Measurements from ENCODE around the gene OR8I2. TPM values are rescaled to one million over a fixed set of nuclear protein-coding genes. Genes with fewer than 3 reads are reported as not detected.
"Not testable (repeated sequence)": the region's sequence is repeated elsewhere in the genome, so short reads cannot be mapped to it uniquely, and the experiment has no call there.

Gene OR8I2
- total RNA-seq, result not detected

DNA sequence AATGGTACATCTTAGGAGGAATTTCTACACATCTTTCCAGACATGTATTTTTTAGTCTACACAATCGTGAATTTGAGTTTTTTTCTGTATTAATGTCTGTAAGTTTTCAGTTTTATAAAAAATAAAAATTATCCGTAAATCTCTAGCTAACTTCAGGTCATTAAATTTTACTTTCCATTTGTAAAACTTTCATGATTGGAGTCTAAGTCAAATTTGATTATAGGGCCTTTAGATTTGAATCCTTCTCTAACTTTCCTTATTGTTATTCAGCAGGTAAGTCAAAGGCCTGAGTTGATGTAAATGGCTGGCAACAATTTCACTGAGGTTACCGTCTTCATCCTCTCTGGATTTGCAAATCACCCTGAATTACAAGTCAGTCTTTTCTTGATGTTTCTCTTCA lies at the start of gene OR8I2:
TSS of gene OR8I2 (plus strand) at position 301 of the 400 bp plus-strand sequence. CDS start at position 301, 0 bp downstream.
- H3K4me3 ChIP-seq (ENCODE audit: low read depth, poor library complexity, severe bottlenecking), result no peak within 1 kb of the TSS
- no peak for TF ChIP-seq POLR2A (IDR thresholded peaks at IDR 0.05)
- TF ChIP-seq, protein P1, sequence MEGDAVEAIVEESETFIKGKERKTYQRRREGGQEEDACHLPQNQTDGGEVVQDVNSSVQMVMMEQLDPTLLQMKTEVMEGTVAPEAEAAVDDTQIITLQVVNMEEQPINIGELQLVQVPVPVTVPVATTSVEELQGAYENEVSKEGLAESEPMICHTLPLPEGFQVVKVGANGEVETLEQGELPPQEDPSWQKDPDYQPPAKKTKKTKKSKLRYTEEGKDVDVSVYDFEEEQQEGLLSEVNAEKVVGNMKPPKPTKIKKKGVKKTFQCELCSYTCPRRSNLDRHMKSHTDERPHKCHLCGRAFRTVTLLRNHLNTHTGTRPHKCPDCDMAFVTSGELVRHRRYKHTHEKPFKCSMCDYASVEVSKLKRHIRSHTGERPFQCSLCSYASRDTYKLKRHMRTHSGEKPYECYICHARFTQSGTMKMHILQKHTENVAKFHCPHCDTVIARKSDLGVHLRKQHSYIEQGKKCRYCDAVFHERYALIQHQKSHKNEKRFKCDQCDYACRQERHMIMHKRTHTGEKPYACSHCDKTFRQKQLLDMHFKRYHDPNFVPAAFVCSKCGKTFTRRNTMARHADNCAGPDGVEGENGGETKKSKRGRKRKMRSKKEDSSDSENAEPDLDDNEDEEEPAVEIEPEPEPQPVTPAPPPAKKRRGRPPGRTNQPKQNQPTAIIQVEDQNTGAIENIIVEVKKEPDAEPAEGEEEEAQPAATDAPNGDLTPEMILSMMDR (IDR thresholded peaks at IDR 0.05), result no peak
- WGBS, 2 donors, result 60 to 68% methylated on average over 3 of the region's 3 CpGs
- intact Hi-C loops (cut with DNase I; ENCODE audit: low total_unique reads), result no loop called here
- DNase-seq (ENCODE audit: low spot score in 2 of 2), result no peak

GRCh38 chr11:56045538-56045937 lies 47.6 kb upstream of the OR8I2 start:
- DNase-seq (ENCODE audit: low spot score in 2 of 2), result no peak
- intact Hi-C loops (cut with DNase I; ENCODE audit: low total_unique reads), result no loop called here
- no peak overlapping the region for H3K4me3 ChIP-seq (ENCODE audit: low read depth, poor library complexity, severe bottlenecking)
- 62 to 67% methylated on average over 1 of the region's 1 CpG for WGBS, 2 donors
- no peak for TF ChIP-seq POLR2A (IDR thresholded peaks at IDR 0.05)
- TF ChIP-seq, protein P1 (IDR thresholded peaks at IDR 0.05), result no peak

GRCh38 chr11:56048480-56048879 lies 44.6 kb upstream of the OR8I2 start:
- intact Hi-C loops (cut with DNase I; ENCODE audit: low total_unique reads), result no loop called here
- no peak overlapping the region for H3K4me3 ChIP-seq (ENCODE audit: low read depth, poor library complexity, severe bottlenecking)
- TF ChIP-seq, protein P1 (IDR thresholded peaks at IDR 0.05), result no peak
- TF ChIP-seq POLR2A (IDR thresholded peaks at IDR 0.05), result no peak
- DNase-seq (ENCODE audit: low spot score in 2 of 2), result no peak
- 65% methylated on average over 4 of the region's 4 CpGs for WGBS, 2 donors

DNA sequence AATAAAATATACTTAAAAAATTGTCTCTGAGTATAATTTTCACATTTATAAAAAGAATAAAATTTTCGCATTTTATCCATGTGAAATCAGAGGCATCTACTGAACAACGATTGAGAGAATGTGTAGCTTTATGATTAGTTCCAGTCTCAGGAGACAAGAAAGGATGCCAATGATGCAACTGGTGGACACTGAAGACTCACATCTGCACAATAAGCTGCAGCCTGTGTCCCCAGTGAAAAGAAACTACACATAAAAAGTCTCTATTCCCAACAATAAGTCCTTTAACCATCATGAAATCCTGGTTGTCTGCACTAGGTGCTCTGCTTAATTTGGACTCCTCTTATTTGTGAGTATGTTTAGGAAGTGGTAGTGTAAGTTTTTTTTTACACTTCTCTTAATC lies 43.6 kb upstream of the OR8I2 start:
- no peak for TF ChIP-seq POLR2A (IDR thresholded peaks at IDR 0.05)
- TF ChIP-seq, protein P1 (IDR thresholded peaks at IDR 0.05), result no peak
- WGBS, 2 donors, result 77 to 81% methylated on average over 2 of the region's 2 CpGs
- H3K4me3 ChIP-seq (ENCODE audit: low read depth, poor library complexity, severe bottlenecking), result no peak overlapping the region
- no peak for DNase-seq (ENCODE audit: low spot score in 2 of 2)
- intact Hi-C loops (cut with DNase I; ENCODE audit: low total_unique reads), result no loop called here

DNA sequence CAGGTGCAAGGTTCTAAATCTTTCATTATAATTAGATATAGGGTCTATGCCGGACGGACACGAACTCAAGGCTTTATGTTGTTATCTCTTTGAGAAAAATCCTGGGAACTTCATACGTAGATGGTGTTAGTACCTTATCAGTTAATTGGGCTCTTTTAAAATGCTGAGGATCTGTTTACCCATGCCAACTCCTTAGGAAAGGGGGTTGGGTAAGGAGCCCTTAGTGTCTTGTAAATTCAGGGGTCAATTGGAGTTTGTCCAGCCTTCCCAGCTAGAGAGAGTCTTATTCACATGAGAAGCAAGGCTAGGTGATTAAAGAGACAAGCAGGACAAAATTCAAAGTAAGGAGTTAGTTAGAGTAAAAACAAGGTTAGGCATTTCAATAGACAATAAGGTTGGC lies 36.7 kb upstream of the OR8I2 start:
- WGBS, 2 donors, result 42 to 49% methylated on average over 4 of the region's 4 CpGs
- intact Hi-C loops (cut with DNase I; ENCODE audit: low total_unique reads); H3K4me3 ChIP-seq (ENCODE audit: low read depth, poor library complexity, severe bottlenecking); DNase-seq (ENCODE audit: low spot score in 2 of 2): not testable (repeated sequence)

DNA sequence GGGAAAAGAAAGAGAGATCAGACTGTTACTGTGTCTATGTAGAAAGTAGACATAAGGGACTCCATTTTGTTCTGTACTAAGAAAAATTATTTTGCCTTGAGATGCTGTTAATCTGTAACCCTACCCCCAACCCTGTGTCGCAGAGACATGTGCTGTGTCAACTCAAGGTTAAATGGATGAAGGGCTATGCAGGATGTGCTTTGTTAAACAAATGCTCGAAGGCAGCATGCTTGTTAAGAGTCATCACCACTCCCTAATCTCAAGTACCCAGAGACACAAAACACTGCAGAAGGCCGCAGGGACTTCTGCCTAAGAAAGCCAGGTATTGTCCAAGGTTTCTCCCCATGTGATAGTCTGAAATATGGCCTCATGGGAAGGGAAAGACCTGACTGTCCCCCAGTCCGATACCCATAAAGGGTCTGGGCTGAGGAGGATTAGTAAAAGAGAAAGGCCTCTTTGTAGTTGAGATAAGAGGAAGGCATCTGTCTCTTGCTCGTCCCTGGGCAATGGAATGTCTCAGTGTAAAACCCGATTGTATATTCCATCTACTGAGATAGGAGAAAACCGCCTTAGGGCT lies 35.4 kb upstream of the OR8I2 start:
- intact Hi-C loops (cut with DNase I; ENCODE audit: low total_unique reads), result not testable (repeated sequence)

DNA sequence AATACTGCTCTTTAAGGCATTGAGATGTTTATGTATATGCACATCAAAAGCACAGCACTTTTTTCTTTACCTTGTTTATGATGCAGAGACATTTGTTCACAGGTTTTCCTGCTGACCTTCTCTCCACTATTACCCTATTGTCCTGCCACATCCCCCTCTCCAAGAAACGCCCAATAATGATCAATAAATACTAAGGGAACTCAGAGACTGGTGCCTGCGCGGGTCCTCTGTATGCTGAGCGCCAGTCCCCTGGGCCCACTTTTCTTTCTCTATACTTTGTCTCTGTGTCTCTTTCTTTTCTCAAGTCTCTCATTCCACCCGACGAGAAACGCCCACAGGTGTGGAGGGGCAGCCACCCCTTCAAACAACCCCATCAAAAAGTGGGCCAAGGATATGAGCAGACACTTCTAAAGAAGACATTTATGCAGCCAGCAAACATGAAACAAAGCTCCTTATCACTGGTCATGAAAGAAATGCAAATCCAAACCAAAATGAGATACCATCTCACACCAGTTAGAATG lies 34.8 kb upstream of the OR8I2 start:
- H3K4me3 ChIP-seq (ENCODE audit: low read depth, poor library complexity, severe bottlenecking); intact Hi-C loops (cut with DNase I; ENCODE audit: low total_unique reads); DNase-seq (ENCODE audit: low spot score in 2 of 2): not testable (repeated sequence)
- WGBS, 2 donors, result 62 to 66% methylated on average over 7 of the region's 7 CpGs

More for the DNA sequence above, 35.4 kb upstream of the OR8I2 start:
- not testable (repeated sequence) for DNase-seq (ENCODE audit: low spot score in 2 of 2); H3K4me3 ChIP-seq (ENCODE audit: low read depth, poor library complexity, severe bottlenecking)
- 32 to 36% methylated on average over 7 of the region's 7 CpGs for WGBS, 2 donors
